HuH-7.5 (cell line): Measurements from ENCODE around the gene TAS2R41.
"Not testable (repeated sequence)": the region's sequence is repeated elsewhere in the genome, so short reads cannot be mapped to it uniquely, and the experiment has no call there.

Experiments
- DNase-seq: peaks from one replicate; pipeline ENCODE4 v3.0.0; 2011; ENCODE audit warnings: low spot score

Gene TAS2R41

GRCh38 chr7:143518941-143519340 lies 41.3 kb downstream of the TAS2R41 start:
- no peak for DNase-seq

GRCh38 chr7:143519411-143520131 lies 41.9 kb downstream of the TAS2R41 start:
- DNase-seq, result no peak

GRCh38 chr7:143522309-143522916 lies 44.7 kb downstream of the TAS2R41 start:
- not testable (repeated sequence) for DNase-seq
